NCI-H345 (cell line): ENCODE results near the gene REX1BD.

ENCODE experiments used
- DNase-seq: peaks from one replicate; lab custom pipeline; 2025; lab: John Stamatoyannopoulos, UW

The REX1BD gene

GRCh38 chr19:18603255-18603957, 14.8 kb downstream of the REX1BD start:
- no peak for DNase-seq

GRCh38 chr19:18603958-18604819, 15.6 kb downstream of the REX1BD start:
- no peak for DNase-seq

GRCh38 chr19:18604820-18605159, 16.2 kb downstream of the REX1BD start:
- no peak for DNase-seq

GRCh38 chr19:18605196-18605545, 16.6 kb downstream of the REX1BD start:
- DNase-seq = no peak

GRCh38 chr19:18605546-18606280, 17.1 kb downstream of the REX1BD start:
- no peak for DNase-seq

- no peak for DNase-seq
Observed at GRCh38 chr19:18606281-18607225, 18.0 kb downstream of the REX1BD start, which contains the start of gene CRLF1. TSS of gene CRLF1 (minus strand) at chr19:18606799. CDS start at chr19:18606656, 143 bp downstream.

- DNase-seq = no peak
Observed at GRCh38 chr19:18607226-18608101, 18.9 kb downstream of the REX1BD start.

- no peak for DNase-seq
Observed at GRCh38 chr19:18608102-18608804, 19.7 kb downstream of the REX1BD start.

GRCh38 chr19:18608805-18609716, 20.5 kb downstream of the REX1BD start:
- no peak for DNase-seq

- DNase-seq = no peak
Observed at GRCh38 chr19:18609717-18610051, 21.1 kb downstream of the REX1BD start.

- DNase-seq = no peak
Observed at GRCh38 chr19:18610245-18610555, 21.6 kb downstream of the REX1BD start.

GRCh38 chr19:18610556-18611326, 22.1 kb downstream of the REX1BD start:
- DNase-seq = no peak

- no peak for DNase-seq
Observed at GRCh38 chr19:18611327-18612050, 22.9 kb downstream of the REX1BD start.

GRCh38 chr19:18612051-18612771, 23.6 kb downstream of the REX1BD start:
- no peak for DNase-seq

- no peak for DNase-seq
Observed at GRCh38 chr19:18612772-18613588, 24.4 kb downstream of the REX1BD start, which contains the start of gene TMEM59L. TSS of gene TMEM59L (plus strand) at chr19:18612870. CDS start at chr19:18612959, 89 bp downstream.
